ENCODE data around the gene ANKRD40CL. TPM values are rescaled to one million over a fixed set of nuclear protein-coding genes. Genes with fewer than 3 reads are reported as not detected.
"Not testable (repeated sequence)": the region's sequence is repeated elsewhere in the genome, so short reads cannot be mapped to it uniquely, and the experiment has no call there.

ANKRD40CL gene
- total RNA-seq, 1 experiment from 2014 or later = not detected

DNA sequence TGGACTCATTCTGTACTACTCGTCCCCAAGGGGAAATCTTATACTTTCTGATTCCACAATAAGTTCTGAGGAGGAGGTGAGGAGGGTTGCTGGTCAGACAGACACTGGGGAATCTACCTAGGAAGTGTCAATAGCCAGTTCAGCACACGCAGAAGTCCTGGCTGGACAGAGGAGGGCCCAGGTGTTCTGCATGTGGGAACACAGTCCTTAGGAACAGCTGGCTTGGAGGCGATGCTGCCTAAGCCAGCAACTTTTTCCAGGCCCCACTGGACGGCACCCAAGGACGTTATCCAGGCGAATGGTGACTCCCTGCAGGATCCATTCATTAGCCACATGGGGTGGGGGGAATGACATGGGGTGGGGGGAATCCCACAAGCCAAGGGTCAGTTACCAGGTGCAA, 38.2 kb upstream of the ANKRD40CL start:
- no peak overlapping the region for H3K14ac ChIP-seq (ENCODE audit: insufficient read depth, low read length)
- no peak overlapping the region for H2BK12ac ChIP-seq (ENCODE audit: insufficient read length, low read depth, low read length)
- H2AFZ ChIP-seq (ENCODE audit: low read length) = no peak overlapping the region
- H3K79me1 ChIP-seq (ENCODE audit: insufficient read depth, low read depth, low read length, poor library complexity, severe bottlenecking) = no peaks in the 10 kb centered on the region
- H3K4me2 ChIP-seq (ENCODE audit: insufficient read depth, insufficient read length, low read length) = no peak overlapping the region
- no peaks in the 10 kb centered on the region for H3K9me3 Mint-ChIP-seq
- H2AK5ac ChIP-seq (ENCODE audit: insufficient read length, low read length) = no peak overlapping the region
- no peak overlapping the region for H3K9ac ChIP-seq (ENCODE audit: extremely low read depth, insufficient read length, low read length)
- no peaks in the 10 kb centered on the region for H3K79me2 ChIP-seq (ENCODE audit: insufficient read depth, low read length)
- TF ChIP-seq, protein P1, sequence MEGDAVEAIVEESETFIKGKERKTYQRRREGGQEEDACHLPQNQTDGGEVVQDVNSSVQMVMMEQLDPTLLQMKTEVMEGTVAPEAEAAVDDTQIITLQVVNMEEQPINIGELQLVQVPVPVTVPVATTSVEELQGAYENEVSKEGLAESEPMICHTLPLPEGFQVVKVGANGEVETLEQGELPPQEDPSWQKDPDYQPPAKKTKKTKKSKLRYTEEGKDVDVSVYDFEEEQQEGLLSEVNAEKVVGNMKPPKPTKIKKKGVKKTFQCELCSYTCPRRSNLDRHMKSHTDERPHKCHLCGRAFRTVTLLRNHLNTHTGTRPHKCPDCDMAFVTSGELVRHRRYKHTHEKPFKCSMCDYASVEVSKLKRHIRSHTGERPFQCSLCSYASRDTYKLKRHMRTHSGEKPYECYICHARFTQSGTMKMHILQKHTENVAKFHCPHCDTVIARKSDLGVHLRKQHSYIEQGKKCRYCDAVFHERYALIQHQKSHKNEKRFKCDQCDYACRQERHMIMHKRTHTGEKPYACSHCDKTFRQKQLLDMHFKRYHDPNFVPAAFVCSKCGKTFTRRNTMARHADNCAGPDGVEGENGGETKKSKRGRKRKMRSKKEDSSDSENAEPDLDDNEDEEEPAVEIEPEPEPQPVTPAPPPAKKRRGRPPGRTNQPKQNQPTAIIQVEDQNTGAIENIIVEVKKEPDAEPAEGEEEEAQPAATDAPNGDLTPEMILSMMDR (conservative IDR thresholded peaks at IDR 0.05) = no peak
- no peak overlapping the region for H3K4me3 Mint-ChIP-seq
- WGBS (ENCODE audit: extremely low coverage, insufficient read length, low lambda C conversion rate) = no CpG with 5 or more reads among the region's 6 CpGs
- no peaks in the 10 kb centered on the region for H3K9me3 ChIP-seq (ENCODE audit: control insufficient read depth, low read depth, low read length)
- no peaks in the 10 kb centered on the region for H3K23me2 ChIP-seq (ENCODE audit: insufficient read length, low read depth, low read length, poor library complexity, severe bottlenecking)
- no peaks in the 10 kb centered on the region; the same call in none of the 2 replicates for H3K27me3 Mint-ChIP-seq (ENCODE audit: low read depth)
- no peak overlapping the region for H4K8ac ChIP-seq (replicated peaks; ENCODE audit: insufficient read length, low read depth, low read length)
- no peak overlapping the region for H3K56ac ChIP-seq (ENCODE audit: insufficient read length, low read depth, low read length)
- peaks cover 6% of the 10 kb centered on the region in 2 experiments; a peak in 2 of 4 replicates for H3K4me1 Mint-ChIP-seq
- H3K27ac Mint-ChIP-seq = no peak overlapping the region
- no peak overlapping the region for H2BK5ac ChIP-seq (ENCODE audit: insufficient read length, low read length)
- H3T11ph ChIP-seq (ENCODE audit: low read length) = no peak overlapping the region
- no peak overlapping the region for H4K5ac ChIP-seq (ENCODE audit: insufficient read length, low read depth, low read length)
- no peak overlapping the region for H3K4ac ChIP-seq (ENCODE audit: low read depth, low read length)
- no peak overlapping the region for H2BK120ac ChIP-seq (ENCODE audit: low read depth, low read length, poor library complexity, severe bottlenecking)
- no peak overlapping the region for H3K27ac ChIP-seq (ENCODE audit: insufficient read length, low read depth, low read length)
- H3K27me3 ChIP-seq (ENCODE audit: insufficient read depth, low read length) = no peaks in the 10 kb centered on the region
- no peaks in the 10 kb centered on the region for H4K20me1 ChIP-seq (ENCODE audit: control insufficient read depth, insufficient read depth, insufficient read length)
- H4K91ac ChIP-seq (ENCODE audit: insufficient read length, low read depth, low read length) = no peak overlapping the region
- DNase-seq = no peak
- H2BK20ac ChIP-seq (ENCODE audit: low read depth, low read length, poor library complexity, severe bottlenecking) = no peak overlapping the region
- no peak overlapping the region for H2BK15ac ChIP-seq (ENCODE audit: low read depth, low read length)
- H3K18ac ChIP-seq (ENCODE audit: insufficient read length, low read depth, low read length) = no peak overlapping the region
- no peaks in the 10 kb centered on the region for H3K4me1 ChIP-seq (ENCODE audit: insufficient read depth, low read length)
- no peaks in the 10 kb centered on the region for H3K36me3 Mint-ChIP-seq (ENCODE audit: insufficient read depth in 1 of 3, low read depth in 3 of 3)
- no peak overlapping the region for H3K23ac ChIP-seq (ENCODE audit: insufficient read length, low read depth, low read length)

DNA sequence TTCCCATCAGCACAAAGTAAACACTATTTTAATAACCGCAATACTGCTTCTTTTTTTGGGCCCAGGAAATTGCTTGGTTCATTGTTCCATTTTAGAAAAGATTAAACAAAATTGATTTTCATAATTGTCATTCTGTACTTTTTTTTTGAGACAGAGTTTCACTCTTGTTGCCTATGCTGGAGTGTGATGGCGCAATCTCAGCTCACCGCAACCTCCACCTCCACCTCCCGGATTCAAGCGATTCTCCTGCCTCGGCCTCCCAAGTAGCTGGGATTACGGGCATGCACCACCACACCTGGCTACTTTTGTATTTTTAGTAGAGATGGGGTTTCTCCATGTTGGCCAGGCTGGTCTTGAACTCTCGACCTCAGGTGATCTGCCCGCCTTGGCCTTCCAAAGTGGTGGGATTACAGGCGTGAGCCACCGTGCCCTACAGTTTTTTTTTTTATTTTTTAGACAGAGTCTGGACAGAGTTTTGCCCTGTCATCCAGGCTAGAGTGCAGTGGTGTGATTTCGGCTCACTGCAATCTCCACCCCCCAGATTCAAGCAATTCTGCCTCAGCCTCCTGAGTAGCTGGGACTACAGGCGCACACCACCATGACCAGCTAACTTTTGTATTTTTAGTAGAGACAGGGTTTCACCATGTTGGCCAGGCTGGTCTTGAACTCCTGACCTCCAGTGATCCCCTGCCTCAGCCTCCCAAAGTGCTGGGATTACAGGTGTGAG, 37.6 kb upstream of the ANKRD40CL start:
- not testable (repeated sequence) for H2BK120ac ChIP-seq (ENCODE audit: low read depth, low read length, poor library complexity, severe bottlenecking); H3K27me3 ChIP-seq (ENCODE audit: insufficient read depth, low read length); H3K36me3 Mint-ChIP-seq (ENCODE audit: insufficient read depth in 1 of 3, low read depth in 3 of 3); H4K20me1 ChIP-seq (ENCODE audit: control insufficient read depth, insufficient read depth, insufficient read length); H3K18ac ChIP-seq (ENCODE audit: insufficient read length, low read depth, low read length); H2BK12ac ChIP-seq (ENCODE audit: insufficient read length, low read depth, low read length); H3K4ac ChIP-seq (ENCODE audit: low read depth, low read length); H2BK5ac ChIP-seq (ENCODE audit: insufficient read length, low read length); H2AFZ ChIP-seq (ENCODE audit: low read length); H3K4me1 ChIP-seq (ENCODE audit: insufficient read depth, low read length); H3K23me2 ChIP-seq (ENCODE audit: insufficient read length, low read depth, low read length, poor library complexity, severe bottlenecking); H3K9me3 Mint-ChIP-seq; H3K27ac ChIP-seq (ENCODE audit: insufficient read length, low read depth, low read length); H2BK20ac ChIP-seq (ENCODE audit: low read depth, low read length, poor library complexity, severe bottlenecking); H3K14ac ChIP-seq (ENCODE audit: insufficient read depth, low read length); H3K27me3 Mint-ChIP-seq (ENCODE audit: low read depth); H3K27ac Mint-ChIP-seq; DNase-seq; H3K9ac ChIP-seq (ENCODE audit: extremely low read depth, insufficient read length, low read length); H3K56ac ChIP-seq (ENCODE audit: insufficient read length, low read depth, low read length); H3K79me1 ChIP-seq (ENCODE audit: insufficient read depth, low read depth, low read length, poor library complexity, severe bottlenecking); H2BK15ac ChIP-seq (ENCODE audit: low read depth, low read length); H3K9me3 ChIP-seq (ENCODE audit: control insufficient read depth, low read depth, low read length); H3K23ac ChIP-seq (ENCODE audit: insufficient read length, low read depth, low read length); H4K5ac ChIP-seq (ENCODE audit: insufficient read length, low read depth, low read length); H3K79me2 ChIP-seq (ENCODE audit: insufficient read depth, low read length); H3K4me3 Mint-ChIP-seq; H3K4me1 Mint-ChIP-seq; H3K4me2 ChIP-seq (ENCODE audit: insufficient read depth, insufficient read length, low read length); H2AK5ac ChIP-seq (ENCODE audit: insufficient read length, low read length); H4K91ac ChIP-seq (ENCODE audit: insufficient read length, low read depth, low read length); H4K8ac ChIP-seq (replicated peaks; ENCODE audit: insufficient read length, low read depth, low read length); H3T11ph ChIP-seq (ENCODE audit: low read length)
- no CpG with 5 or more reads among the region's 13 CpGs for WGBS (ENCODE audit: extremely low coverage, insufficient read length, low lambda C conversion rate)

All from H9 (cell line).